SKM-1 treated with dmso at 0.1 percent for 144 hours (cell line): Measurements from ENCODE around the gene CGAS.
"Not testable (repeated sequence)": the region's sequence is repeated elsewhere in the genome, so short reads cannot be mapped to it uniquely, and the experiment has no call there.

ENCODE experiments used
- DNase-seq: peaks from one replicate; lab custom pipeline; 2025; ENCODE audit not compliant: unreplicated experiment; lab: John Stamatoyannopoulos, UW

The CGAS gene

DNA sequence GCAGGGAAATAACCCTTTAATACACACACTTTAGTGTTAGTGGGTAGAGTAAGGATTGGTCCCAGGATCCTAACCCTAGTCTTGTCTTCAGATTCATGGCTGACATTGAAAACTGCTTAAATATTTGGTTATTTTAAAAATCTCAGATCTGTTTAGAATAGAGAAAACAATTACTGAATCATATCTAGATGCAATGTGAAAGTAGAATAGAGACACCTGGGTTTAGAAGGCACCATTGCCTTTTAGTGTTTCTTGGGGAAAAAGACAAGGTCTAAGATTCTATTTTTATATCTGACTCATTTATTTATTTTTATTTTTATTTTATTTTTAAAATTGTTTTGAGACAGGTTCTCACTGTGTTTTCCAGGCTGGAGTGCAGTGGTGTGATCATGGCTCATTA lies 51.4 kb downstream of the CGAS start:
- DNase-seq, result no peak

GRCh38 chr6:73395875-73396274 lies 56.2 kb downstream of the CGAS start:
- no peak for DNase-seq

DNA sequence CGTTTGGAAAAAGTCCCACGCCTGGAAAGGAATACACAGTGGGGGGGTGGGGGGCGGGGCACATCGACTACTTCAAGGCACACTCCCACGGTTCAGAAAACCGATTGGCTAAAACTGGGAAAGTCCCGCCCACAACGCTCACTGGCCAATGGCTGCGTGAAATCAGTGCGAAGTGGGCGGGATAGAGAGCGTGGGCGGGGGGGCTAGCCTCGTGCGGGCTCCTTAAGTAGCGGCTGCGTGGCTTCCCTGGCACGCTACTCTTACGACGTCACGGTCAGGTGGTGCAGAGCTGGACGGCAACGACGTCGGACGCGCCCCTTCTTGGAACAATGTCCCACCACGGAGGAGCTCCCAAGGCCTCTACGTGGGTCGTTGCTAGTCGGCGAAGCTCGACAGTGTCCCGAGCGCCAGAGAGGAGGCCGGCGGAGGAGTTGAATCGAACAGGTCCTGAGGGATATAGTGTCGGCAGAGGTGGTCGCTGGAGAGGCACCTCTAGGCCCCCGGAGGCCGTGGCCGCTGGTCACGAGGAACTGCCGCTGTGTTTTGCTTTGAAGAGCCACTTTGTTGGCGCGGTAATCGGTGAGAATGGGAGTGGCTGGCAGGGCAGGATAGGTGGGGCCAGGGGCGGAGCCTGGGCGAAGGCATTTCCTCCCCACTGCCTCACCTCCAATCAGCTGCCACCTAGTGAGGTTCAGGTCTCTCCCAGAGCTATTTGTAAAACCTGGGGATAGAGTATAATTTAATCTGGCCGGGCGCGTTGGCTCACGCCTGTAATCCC lies 57.3 kb downstream of the CGAS start, which contains the start of gene DDX43:
TSS of gene DDX43 (plus strand) at position 252 of the 778 bp plus-strand sequence. CDS start at position 330, 78 bp downstream.
- DNase-seq, result peak; percentile 59

DNA sequence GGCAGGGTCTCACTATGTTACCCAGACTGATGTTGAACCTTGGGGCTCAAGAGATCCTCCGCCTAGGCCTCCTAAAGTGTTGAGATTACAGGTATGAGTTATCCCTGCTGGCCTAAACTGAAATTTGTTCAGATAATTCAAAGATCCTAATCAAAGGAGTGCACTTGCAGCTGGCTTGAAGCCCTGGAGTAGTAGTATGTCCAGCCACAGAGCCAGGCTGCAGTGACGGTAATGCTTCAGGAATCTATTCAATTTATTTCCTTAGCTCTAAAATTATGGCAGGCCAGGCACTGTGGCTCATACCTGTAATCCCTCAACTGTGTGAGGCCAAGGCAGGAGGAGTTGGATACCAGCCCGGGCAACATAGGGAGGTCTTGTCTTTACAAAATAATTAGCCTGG lies 58.8 kb downstream of the CGAS start:
- no peak for DNase-seq

DNA sequence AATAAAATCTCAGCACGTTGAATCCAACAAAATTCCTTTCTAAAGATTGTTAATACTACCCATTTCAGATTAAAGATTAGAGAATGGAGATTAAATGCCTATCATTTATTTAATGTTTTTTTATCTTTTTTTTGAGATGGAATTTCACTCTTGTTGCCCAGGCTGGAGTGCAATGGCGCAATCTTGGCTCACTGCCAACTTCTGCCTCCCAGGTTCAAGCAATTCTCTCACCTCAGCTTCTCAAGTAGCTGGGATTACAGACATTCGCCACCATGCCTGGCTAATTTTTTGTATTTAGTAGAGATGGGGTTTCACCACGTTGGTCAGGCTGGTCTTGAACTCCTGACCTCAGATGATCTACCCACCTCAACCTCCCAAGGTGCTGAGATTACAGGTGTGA lies 59.9 kb downstream of the CGAS start:
- not testable (repeated sequence) for DNase-seq

GRCh38 chr6:73391675-73392074 lies 60.4 kb downstream of the CGAS start:
- DNase-seq, result no peak

- no peak for DNase-seq
Observed at GRCh38 chr6:73389854-73390253, 62.2 kb downstream of the CGAS start.

DNA sequence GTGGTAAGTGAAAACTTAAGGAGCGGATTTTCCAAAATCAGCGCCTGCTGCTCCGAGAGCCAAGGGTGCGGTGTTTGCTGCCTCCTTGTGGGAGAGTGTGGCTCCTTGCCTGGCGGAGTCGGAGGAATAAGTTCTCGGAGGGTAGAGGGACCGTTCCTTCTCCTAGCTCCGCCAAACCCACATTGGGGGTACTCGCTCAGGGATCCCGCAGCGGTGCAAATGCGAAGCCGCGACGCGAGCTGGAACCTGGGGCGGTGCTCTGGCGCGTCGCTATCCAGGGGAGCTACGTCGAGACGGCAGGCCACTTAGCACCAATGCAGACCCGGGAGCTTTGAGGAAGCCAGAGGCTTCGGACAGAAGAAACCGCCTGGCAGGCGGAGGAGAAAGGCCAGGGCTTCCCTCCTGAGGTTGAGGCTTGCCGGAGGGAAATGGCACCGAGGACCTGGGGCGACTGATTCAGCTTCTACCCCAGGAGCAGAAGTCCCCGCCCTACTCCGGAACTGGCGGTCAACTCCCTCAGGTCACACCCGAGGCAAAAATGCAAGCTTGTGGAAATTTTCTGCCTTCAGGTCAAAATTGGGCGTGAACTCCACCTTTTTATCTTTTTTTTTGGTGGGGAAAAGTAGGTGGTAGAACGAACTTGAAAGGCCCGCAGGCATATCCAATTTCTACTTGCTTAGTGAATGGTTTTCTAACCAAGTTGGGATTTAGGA lies 63.1 kb downstream of the CGAS start:
- peak; percentile 75 for DNase-seq

DNA sequence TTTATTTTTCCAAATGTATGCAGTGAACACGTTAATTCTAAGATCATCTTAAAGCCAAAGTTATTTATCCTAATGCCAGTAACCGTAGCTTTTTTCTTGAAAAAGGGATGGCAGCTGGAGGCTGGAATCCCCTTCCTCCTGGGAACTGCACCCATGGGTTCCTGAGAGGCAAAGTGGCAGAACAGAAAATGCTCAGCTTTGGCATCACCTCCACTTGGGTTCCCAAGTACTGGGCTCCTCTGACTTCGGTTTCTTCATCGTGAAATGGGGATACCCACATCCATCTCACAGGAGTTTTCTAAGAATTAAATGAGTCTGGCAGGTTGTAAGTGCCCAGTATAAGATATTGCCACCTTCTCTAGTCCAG lies 63.7 kb downstream of the CGAS start:
- no peak for DNase-seq

GRCh38 chr6:73382462-73383113 lies 69.5 kb downstream of the CGAS start:
- no peak for DNase-seq

- DNase-seq, result not testable (repeated sequence)
Observed at GRCh38 chr6:73381531-73381930, 70.6 kb downstream of the CGAS start.

DNA sequence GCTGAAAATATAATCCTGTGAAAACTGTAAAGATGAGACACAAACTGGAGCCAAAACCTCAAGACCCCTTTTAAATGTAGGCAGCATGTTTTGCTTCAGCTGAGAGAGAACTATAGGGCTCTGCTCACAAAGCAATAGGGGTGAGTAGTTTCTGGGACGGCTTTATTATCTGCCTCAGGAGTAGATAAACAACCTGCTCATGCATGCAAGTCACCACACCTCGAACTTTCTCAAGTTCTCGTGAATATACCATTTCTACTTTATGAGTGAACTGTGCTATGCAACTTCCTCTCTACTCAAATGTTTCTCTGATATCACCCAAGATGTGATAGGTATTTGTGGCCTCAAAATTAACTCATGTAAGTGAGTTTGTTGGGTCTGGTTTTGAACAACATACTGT lies 74.9 kb downstream of the CGAS start:
- DNase-seq, result no peak

GRCh38 chr6:73375216-73375615 lies 76.9 kb downstream of the CGAS start:
- no peak for DNase-seq
